Stimulated activated CD4-positive, alpha-beta T cell treated with anti-CD3 and anti-CD28 coated beads, Interleukin-2, amount 100 ng/mL, for 48 hours (primary cell): ENCODE results near the gene SLC22A23.
"Not testable (repeated sequence)": the region's sequence is repeated elsewhere in the genome, so short reads cannot be mapped to it uniquely, and the experiment has no call there.

Experiments
- DNase-seq, 2 donors: peaks; one replicate each; pipeline ENCODE4 v3.0.0-alpha.2; 2020

SLC22A23 gene

GRCh38 chr6:3382326-3383279 lies 74.2 kb downstream of the SLC22A23 start:
- no peak for DNase-seq

- no peak for DNase-seq
Observed at GRCh38 chr6:3381233-3381921, 75.5 kb downstream of the SLC22A23 start.

- DNase-seq = no peak
Observed at GRCh38 chr6:3380344-3381232, 76.3 kb downstream of the SLC22A23 start.

GRCh38 chr6:3379482-3380060 lies 77.3 kb downstream of the SLC22A23 start:
- no peak for DNase-seq

DNA sequence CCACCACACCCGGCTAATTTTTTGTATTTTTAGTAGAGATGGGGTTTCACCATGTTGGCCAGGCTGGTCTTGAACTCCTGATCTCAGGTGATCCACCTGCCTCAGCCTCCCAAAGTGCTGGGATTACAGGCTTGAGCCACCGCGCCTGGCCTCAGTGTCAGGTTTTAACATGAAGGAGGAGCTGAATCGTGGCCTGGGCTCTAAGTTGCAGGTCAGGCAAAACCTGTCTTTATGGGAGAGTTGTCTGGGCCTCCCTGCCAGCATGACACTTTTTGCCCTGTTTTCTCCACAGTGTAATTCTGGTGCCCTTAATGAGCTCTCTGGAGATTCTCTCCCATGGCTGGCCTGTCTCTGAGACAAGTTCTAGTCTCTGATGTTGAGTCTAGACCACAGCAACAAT lies 78.0 kb downstream of the SLC22A23 start:
- DNase-seq = not testable (repeated sequence)

DNA sequence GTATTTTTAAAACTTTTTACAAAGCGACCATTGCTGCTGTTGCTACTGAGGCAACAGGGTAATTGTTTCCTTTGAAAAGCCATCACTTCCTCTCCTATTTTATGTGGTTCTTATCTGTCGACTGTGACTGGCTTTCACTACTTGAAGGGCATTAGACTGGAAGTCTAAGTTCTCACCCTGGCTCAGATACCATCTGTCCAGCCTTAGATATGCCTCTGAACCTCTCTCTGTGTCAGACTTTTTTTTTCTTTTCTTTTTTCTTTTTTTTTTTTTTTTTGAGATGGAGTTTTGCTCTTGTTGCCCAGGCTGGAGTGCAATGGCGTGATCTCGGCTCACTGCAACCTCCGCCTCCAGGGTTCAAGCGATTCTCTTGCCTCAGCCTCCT lies 78.5 kb downstream of the SLC22A23 start:
- not testable (repeated sequence) for DNase-seq

- DNase-seq = no peak
Observed at GRCh38 chr6:3377536-3378397, 79.1 kb downstream of the SLC22A23 start.

- no peak for DNase-seq
Observed at GRCh38 chr6:3376893-3377535, 79.8 kb downstream of the SLC22A23 start.

DNA sequence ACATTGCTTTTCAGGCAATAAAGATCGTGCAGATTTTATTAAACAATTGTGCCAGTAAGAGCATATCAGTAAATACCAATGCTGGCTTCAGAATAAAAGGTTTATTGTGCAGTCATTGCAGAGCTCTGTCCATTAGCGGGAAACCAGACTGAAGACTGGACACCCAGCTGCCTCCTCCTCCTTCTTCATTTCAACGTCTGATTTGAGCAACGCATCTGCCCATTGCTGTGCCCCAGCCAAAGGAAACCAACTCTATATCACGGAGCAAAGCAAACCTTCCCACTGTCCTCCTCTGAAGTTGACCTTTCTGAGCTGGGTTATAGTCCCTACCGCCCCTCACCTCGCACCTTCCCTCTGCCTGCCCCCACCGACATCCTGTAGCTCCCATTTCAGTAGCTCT lies 80.8 kb downstream of the SLC22A23 start:
- DNase-seq = no peak

DNA sequence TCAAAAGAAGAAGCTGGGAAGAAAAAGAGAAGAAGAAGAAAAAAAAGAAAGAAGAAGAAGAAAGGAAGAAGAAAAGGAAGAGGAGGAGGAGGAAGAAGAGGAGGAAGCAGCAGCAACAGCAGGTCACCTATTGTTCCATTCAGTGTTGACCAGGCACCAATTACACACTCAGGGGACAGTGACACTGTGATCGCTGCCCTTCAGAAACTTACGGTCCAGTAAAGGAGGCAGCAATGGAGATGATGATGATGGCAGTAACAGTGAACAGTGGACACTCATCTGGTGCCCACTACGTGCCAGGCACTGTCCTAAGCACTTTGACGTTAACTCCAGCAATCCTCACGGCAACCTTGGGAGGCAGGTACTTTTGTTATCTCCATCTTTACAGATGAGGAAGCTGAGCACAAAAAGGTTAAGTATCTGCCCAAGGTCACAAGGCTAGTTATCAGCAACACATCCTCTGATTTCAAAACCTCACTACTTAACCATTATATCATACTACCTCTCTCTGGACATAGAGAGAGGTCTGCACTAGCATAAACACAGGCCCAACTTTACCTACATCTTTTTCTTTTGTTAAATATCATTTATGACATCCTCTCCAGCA lies 83.2 kb downstream of the SLC22A23 start:
- no peak for DNase-seq

DNA sequence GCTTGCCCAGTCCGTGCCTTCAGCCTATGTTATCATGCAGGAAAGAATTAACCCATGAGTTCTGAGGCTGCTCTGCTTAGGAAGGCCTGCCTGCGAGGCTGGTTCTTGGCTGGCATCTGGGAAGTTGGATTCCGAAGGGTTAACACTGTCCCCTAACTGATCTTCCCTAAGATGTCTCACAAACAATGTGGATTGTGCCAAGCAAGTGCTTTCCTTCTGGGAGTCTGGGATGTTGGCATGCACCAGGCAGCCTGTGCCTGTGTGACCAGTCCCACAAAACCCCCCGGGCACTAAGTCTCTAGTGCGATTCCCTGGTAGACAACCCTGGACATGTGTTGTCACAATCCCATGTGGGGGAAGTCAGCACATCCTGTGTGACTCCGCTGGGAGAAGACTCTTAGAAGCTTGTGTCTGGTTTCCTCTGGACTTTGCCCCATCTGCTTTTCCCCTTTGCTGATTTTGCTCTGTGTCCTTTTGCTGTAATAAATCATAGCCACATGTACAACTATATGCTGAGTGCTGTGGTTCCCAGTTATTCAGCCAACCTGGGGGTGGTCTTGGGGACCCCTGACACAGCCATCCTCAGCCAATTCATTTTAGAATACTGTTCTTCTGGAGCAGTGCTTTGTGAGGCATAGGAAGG lies 83.8 kb downstream of the SLC22A23 start:
- DNase-seq = no peak

- no peak for DNase-seq
Observed at GRCh38 chr6:3372184-3372846, 84.5 kb downstream of the SLC22A23 start.

- DNase-seq = no peak
Observed at GRCh38 chr6:3371222-3371949, 85.5 kb downstream of the SLC22A23 start.

- DNase-seq = no peak
Observed at GRCh38 chr6:3370361-3371221, 86.3 kb downstream of the SLC22A23 start.

GRCh38 chr6:3369985-3370360 lies 86.9 kb downstream of the SLC22A23 start:
- DNase-seq = no peak

DNA sequence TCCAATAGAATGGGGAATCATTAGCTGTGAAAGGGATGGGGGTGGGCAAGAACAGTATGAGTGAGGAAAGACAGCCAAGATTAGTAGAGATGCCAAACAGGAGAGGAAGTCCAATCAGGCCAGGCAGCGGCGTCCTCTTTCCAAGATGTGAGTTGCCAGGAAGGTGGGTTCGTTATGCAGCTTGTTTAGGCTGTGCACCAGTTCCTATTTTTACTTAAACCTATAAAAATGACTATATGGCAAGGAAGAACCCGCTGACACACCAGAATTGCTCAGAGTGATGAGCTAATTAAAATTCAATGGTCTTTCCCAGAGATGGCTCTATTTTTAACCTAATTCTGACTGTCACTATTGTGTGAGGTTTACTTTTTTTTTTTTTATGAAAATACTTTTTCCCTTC lies 88.2 kb downstream of the SLC22A23 start:
- DNase-seq = no peak

DNA sequence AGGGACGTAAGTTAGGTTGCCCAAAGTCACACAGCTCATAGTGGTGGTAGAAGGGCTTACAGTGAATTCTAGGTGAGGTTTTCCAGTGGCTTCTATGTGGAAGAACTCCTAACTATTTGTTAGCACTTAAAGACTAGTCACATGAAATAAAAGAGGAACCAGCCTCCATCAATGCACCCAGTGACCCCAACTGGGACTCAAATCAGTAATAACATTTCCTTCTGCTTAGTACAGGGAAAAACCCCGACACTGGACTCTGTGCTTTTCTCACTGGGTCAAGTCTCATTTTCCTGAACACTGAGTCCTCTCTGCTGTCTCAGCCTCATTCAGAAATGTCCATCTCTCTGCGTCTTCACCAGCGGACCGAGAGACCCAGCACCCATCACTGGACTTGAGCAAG lies 89.2 kb downstream of the SLC22A23 start:
- DNase-seq = no peak
